Subcutaneous abdominal adipose tissue (tissue), 5 donors: ENCODE results near the gene CDAN1.

Source experiments
- H3K27ac ChIP-seq: one replicate; pipeline ENCODE4 v1.7.0; 2013; ENCODE audit warnings: low read depth, mild to moderate bottlenecking, inconsistent platforms, low read length, moderate library complexity
- H3K27me3 ChIP-seq, 5 donors: one replicate each; pipeline ENCODE4 v1.7.0; 2013; ENCODE audit warnings: low read length in 5 of 5, inconsistent platforms in 1 of 5; ENCODE audit not compliant: control insufficient read depth in 5 of 5, insufficient read depth in 4 of 5
- H3K36me3 ChIP-seq, 5 donors: one replicate each; pipeline ENCODE4 v1.7.0; 2013; ENCODE audit warnings: low read length in 5 of 5; ENCODE audit not compliant: control insufficient read depth in 5 of 5, insufficient read depth in 5 of 5
- H3K4me1 ChIP-seq, 5 donors: one replicate each; pipeline ENCODE4 v1.7.0; 2013; ENCODE audit warnings: low read length in 5 of 5, mild to moderate bottlenecking in 3 of 5, moderate library complexity in 1 of 5; ENCODE audit not compliant: control insufficient read depth in 5 of 5, insufficient read depth in 5 of 5
- H3K4me3 ChIP-seq, 5 donors: one replicate each; pipeline ENCODE4 v1.7.0; 2013; ENCODE audit warnings: low read length in 5 of 5, low read depth in 1 of 5
- H3K9ac ChIP-seq, 5 donors: one replicate each; pipeline ENCODE4 v1.7.0; 2013; ENCODE audit warnings: low read length in 5 of 5, mild to moderate bottlenecking in 4 of 5, moderate library complexity in 3 of 5
- H3K9me3 ChIP-seq, 5 donors: one replicate each; pipeline ENCODE4 v1.7.0; 2013; ENCODE audit warnings: low read length in 5 of 5; ENCODE audit not compliant: control insufficient read depth in 5 of 5
- donor health status: healthy.
- donor health status: healthy.
- donor health status: healthy.
- donor health status: healthy.
- donor health status: healthy.

Gene CDAN1

DNA sequence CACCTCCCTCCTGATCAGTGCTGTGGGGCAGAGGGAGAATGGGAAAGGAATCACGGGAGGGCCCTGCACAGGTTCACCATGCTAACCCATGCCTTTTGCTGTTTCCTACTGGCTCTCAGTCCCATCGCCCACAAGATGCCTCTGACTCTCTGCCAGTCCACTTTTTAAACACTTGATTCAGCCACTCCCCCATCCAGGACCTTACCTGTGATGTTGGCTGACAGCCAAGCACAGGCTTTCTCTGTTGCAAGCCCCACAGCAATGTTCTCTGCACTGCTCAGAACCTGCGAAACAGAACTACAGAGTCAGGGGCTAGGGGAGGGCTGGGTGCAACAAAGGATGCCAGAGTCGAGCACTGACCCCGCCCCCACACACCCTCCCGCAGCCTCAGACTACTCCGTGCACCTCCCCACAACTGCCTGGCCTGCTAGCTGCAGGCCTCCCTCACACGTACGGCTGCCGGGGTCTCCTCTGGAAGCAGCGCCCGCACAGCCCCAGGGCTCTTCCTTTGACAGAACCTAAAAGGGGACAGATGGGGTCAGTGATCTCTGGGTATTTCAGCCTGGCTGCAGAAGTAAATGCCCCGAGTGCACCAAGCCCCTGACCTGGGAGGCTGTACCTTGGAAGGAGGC is 9.1 kb downstream of the CDAN1 start:
- Histone ChIP-seq H3K9ac (no peak overlapping the region), H3K36me3 (peaks cover 11 to 99% (median 95%) of the 10 kb centered on the region in 5 donors)

GRCh38 chr15:42726114-42726513 is 10.8 kb downstream of the CDAN1 start:
- Histone ChIP-seq H3K36me3 (peaks cover 9 to 96% (median 86%) of the 10 kb centered on the region in 5 donors), H3K27ac (no peak overlapping the region), H3K9me3 (no peaks in the 10 kb centered on the region), H3K27me3 (no peaks in the 10 kb centered on the region), H3K4me3 (no peak overlapping the region), H3K9ac (no peak overlapping the region), H3K4me1 (no peaks in the 10 kb centered on the region)

More for the DNA sequence above, 9.1 kb downstream of the CDAN1 start:
- Histone ChIP-seq H3K4me3 (no peak overlapping the region), H3K4me1 (no peaks in the 10 kb centered on the region), H3K27me3 (no peaks in the 10 kb centered on the region), H3K9me3 (no peaks in the 10 kb centered on the region), H3K27ac (no peak overlapping the region)

DNA sequence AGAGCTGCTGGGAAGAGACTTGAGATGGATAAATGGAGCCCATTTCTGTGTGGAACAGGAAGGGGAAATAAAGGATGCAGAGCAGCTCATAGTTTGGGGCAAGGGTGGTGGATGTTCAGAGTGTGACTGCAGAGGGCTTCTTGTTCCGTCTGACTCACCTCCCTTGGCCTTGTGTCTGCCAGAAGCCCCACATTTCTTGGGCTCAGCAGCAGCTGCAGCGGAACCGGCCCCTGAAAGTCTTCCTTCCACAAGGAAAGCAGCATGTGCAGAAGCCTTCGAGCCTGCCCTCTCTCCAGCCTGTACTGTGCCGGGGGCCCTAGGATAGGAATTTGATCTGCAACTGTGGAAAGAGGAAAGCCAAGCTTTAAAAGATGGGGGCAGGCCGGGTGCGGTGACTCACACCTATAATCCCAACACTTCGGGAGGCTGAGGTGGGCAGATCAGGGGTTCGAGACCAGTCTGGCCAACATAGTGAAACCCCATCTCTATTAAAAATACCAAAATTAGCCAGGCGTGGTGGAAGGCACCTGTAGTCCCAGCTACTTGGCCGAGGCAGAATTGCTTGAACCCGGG is 11.5 kb downstream of the CDAN1 start:
- no peak overlapping the region for H3K27ac ChIP-seq
- H3K4me1 ChIP-seq = no peaks in the 10 kb centered on the region
- H3K4me3 ChIP-seq = no peak overlapping the region
- no peak overlapping the region for H3K9ac ChIP-seq
- no peaks in the 10 kb centered on the region for H3K9me3 ChIP-seq
- peaks cover 9 to 93% (median 84%) of the 10 kb centered on the region in 5 donors for H3K36me3 ChIP-seq
- no peaks in the 10 kb centered on the region for H3K27me3 ChIP-seq

GRCh38 chr15:42724276-42724675 is 12.7 kb downstream of the CDAN1 start:
- no peak overlapping the region for H3K4me3 ChIP-seq
- H3K9me3 ChIP-seq = no peaks in the 10 kb centered on the region
- H3K36me3 ChIP-seq = peaks cover 9 to 94% (median 83%) of the 10 kb centered on the region in 5 donors
- no peaks in the 10 kb centered on the region for H3K27me3 ChIP-seq
- no peak overlapping the region for H3K27ac ChIP-seq
- H3K9ac ChIP-seq = no peak overlapping the region
- no peaks in the 10 kb centered on the region for H3K4me1 ChIP-seq

DNA sequence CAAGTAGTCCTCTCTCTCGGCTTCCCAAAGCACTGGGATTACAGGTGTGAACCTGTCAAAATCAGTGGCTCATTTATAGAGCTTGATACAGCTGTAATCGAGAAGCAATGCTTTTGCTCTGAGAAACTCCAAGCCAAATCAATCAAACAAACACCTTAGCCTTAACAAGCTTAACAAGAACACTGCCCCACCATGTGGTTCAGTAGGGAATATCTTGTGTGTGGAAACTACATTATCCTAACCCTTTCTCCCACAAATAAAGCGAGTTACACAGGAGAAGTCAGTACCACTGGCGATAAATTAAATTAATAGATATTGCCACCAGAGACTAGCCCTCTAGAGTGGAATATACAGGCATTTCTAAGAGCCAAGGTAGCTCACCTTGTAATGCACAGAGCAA is 13.9 kb downstream of the CDAN1 start:
- H3K9ac ChIP-seq = no peak overlapping the region
- no peaks in the 10 kb centered on the region for H3K27me3 ChIP-seq
- no peaks in the 10 kb centered on the region for H3K9me3 ChIP-seq
- peaks cover 9 to 94% (median 83%) of the 10 kb centered on the region in 5 donors for H3K36me3 ChIP-seq
- H3K4me3 ChIP-seq = no peak overlapping the region
- H3K4me1 ChIP-seq = no peaks in the 10 kb centered on the region
- H3K27ac ChIP-seq = no peak overlapping the region

DNA sequence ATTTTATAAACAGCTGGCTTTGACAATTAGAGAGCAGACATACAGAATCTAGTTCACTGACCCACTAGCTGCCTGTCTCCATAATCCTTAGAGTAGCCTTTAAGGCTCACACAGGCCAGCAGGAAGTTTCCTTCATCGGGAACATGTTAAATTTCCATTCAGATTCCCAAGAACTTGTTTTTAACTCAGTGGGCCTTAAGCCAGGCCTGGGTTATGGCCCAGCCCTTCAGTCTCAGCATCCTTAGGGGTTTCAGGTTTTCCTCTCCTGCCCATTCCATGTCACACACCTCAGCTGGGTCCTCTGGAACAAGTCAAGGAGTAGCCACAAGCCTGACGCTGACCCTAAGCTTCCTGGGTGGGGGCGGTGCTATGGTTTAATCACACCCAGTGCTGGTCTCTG is 15.0 kb downstream of the CDAN1 start:
- Histone ChIP-seq H3K36me3 (peaks cover 7 to 91% (median 83%) of the 10 kb centered on the region in 5 donors), H3K9ac (no peak overlapping the region), H3K4me3 (no peak overlapping the region), H3K27me3 (no peaks in the 10 kb centered on the region), H3K9me3 (no peaks in the 10 kb centered on the region), H3K27ac (no peak overlapping the region), H3K4me1 (no peaks in the 10 kb centered on the region)

GRCh38 chr15:42721016-42721415 is 15.9 kb downstream of the CDAN1 start:
- Histone ChIP-seq H3K27me3 (no peaks in the 10 kb centered on the region), H3K9me3 (no peaks in the 10 kb centered on the region), H3K27ac (no peak overlapping the region), H3K4me3 (no peak overlapping the region), H3K9ac (no peak overlapping the region), H3K36me3 (peaks cover 2 to 87% (median 80%) of the 10 kb centered on the region in 5 donors), H3K4me1 (no peaks in the 10 kb centered on the region)

- H3K36me3 ChIP-seq = peaks cover 2 to 77% (median 71%) of the 10 kb centered on the region in 5 donors
Observed at GRCh38 chr15:42720071-42720470, 16.9 kb downstream of the CDAN1 start.

DNA sequence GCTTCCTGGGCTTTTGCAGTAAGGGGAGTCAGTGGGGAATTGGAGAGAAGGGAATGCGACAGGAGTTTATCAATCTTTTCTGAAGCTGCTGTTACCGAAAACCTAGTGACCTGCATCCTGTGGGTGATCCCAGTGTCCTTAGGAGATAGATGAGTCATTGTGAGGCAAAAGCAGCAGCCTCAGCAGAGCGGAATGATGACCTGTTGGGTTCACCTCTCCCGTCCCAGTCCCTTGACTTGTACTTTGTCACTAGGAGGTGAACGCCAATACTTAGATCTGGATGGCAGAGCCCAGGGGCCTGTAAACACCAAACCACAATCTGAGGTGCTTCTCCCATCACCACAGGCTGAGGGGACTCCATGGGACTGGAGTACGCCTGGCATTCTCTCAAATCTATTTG is 17.9 kb downstream of the CDAN1 start:
- Histone ChIP-seq H3K4me1 (no peaks in the 10 kb centered on the region), H3K27ac (no peak overlapping the region), H3K9ac (no peak overlapping the region), H3K27me3 (no peaks in the 10 kb centered on the region), H3K36me3 (peaks cover 2 to 67% (median 61%) of the 10 kb centered on the region in 5 donors), H3K4me3 (no peak overlapping the region), H3K9me3 (no peaks in the 10 kb centered on the region)

More at GRCh38 chr15:42720071-42720470, 16.9 kb downstream of the CDAN1 start:
- Histone ChIP-seq H3K9me3 (no peaks in the 10 kb centered on the region), H3K4me1 (no peaks in the 10 kb centered on the region), H3K9ac (no peak overlapping the region), H3K4me3 (no peak overlapping the region), H3K27me3 (no peaks in the 10 kb centered on the region), H3K27ac (no peak overlapping the region)

- Histone ChIP-seq H3K9ac (no peak overlapping the region), H3K4me1 (no peaks in the 10 kb centered on the region), H3K9me3 (no peaks in the 10 kb centered on the region), H3K4me3 (no peak overlapping the region), H3K27ac (no peak overlapping the region), H3K27me3 (no peaks in the 10 kb centered on the region), H3K36me3 (peaks cover 0 to 45% (median 44%) of the 10 kb centered on the region in 5 donors)
Observed at GRCh38 chr15:42716626-42717025, 20.3 kb downstream of the CDAN1 start.
